Left lobe of liver (tissue), 2 donors: ENCODE measurements around the gene CYP24A1. TPM values are rescaled to one million over a fixed set of nuclear protein-coding genes. Genes with fewer than 3 reads are reported as not detected.

Experiments
- ATAC-seq: fragments of 200-7000 bp; cut with Tn5 transposase; one replicate; pipeline ENCODE4 v1.9.1; 2020; ENCODE audit warnings: mild to moderate bottlenecking, moderate library complexity
- DNase-seq: peaks from one replicate; pipeline ENCODE4 v3.0.0-alpha.2; 2020; ENCODE audit warnings: low spot score
- total RNA-seq: library from RNA; stranded (reverse); gene quantifications from one replicate; pipeline ENCODE4 v1.2.1, GENCODE V29; 2021
- donor health status: DM: no; HTN: no; CAD: no; lungs with moderate emphysema.
- donor health status: DM: no; HTN: yes; CAD: no.

The CYP24A1 gene
- total RNA-seq, 1 donor from 2014 or later = not detected

DNA sequence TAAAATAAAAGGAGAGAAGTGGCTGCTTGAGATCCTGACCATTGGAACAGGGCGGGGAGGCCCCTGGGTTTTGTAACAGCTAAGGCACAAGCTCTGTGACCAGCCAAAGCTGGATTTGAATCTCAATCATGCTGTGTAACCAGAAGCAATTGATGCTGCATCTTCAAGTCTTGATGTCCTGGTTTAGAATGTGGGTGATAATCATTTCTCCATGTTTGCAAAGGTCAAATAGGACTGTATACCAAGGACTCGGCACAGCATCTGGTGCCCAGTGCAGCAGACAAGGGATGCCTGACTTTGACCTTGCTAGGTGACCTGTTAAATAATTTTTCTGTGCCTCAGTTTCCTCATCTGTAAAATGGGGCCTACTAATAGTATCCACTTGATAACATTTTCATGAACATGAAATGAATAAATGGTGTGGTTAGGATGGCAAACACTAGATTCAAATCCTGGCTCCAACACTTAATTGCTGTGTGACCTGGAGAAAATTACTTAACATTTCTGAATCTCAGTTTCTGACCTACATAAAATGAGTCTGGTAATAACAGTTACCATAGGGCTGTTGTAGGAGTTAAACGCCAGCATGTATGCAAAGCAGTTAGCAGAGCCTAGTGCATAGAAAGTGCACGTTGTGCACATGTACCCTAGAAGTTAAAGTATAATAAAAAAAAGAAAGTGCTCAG lies 57.1 kb downstream of the CYP24A1 start:
- ATAC-seq (no peak), DNase-seq (no peak)

- DNase-seq (no peak), ATAC-seq (peak; percentile 16)
These were observed 58.5 kb downstream of the CYP24A1 start for GRCh38 chr20:54115172-54115854.

DNA sequence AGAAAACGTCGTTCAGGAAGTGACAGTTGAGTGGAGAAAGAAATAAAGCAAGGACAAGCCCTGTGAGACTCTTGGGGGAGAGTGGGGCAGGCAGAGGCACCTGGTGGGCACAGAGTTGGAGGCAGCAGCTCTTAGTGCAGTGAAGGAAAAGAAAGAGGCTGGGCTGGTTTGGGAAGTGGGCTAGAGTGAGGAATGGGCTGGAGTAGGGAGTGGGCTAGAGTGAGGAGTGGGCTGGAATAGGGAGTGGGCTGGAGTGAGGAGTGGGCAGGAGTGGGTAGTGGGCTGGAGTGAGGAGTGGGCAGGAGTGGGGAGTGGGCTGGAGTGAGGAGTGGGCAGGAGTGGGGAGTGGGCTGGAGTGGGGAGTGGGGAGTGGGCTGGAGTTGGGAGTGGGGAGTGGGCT lies 59.7 kb downstream of the CYP24A1 start:
- no peak for ATAC-seq
- no peak for DNase-seq

GRCh38 chr20:54113566-54113965 lies 60.2 kb downstream of the CYP24A1 start:
- no peak for ATAC-seq
- DNase-seq = no peak

- peak; percentile 93 for DNase-seq
- ATAC-seq = peak; percentile 53
These were observed 61.4 kb downstream of the CYP24A1 start for GRCh38 chr20:54112221-54112884.

- DNase-seq (no peak), ATAC-seq (no peak)
These were observed 62.3 kb downstream of the CYP24A1 start for GRCh38 chr20:54111460-54111859.

DNA sequence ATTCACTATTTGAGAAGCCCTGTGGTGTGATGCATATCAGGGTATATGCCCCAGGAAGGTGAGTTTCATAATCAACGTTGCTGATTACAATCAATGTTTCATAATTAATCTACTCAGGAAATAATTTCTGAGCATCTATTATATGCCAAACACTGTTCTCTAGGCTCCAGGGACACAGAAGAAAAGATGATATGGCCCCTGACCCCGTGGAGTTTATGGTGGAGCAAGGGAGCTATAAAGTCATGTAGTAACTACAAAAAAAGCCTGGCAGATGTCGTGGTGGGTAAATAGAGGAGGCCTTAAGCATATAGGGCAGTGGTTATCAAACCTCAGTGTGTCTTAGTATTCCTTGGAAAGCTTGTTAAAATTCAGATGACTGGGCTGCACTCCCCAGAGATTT lies 63.3 kb downstream of the CYP24A1 start:
- DNase-seq = no peak
- no peak for ATAC-seq

- DNase-seq = no peak
- no peak for ATAC-seq
These were observed 63.7 kb downstream of the CYP24A1 start for GRCh38 chr20:54110041-54110440.

DNA sequence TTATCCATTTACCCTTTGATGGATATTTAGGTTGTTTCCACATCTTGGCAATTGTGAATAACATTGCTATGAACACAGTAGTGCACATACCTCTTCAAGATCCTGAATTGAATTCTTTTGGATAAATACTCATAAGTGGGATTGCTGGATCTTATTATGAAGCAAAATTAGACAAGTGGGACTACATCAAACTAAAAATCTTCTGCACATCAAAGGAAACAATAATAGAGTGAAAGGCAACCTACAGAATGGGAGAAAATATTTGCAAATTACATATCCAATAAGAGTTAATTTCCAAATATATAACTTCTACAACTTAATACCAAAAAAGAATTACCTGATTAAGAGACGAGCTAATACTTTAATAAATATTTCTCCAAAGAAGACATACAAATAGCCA lies 65.0 kb downstream of the CYP24A1 start:
- DNase-seq (no peak), ATAC-seq (no peak)

DNA sequence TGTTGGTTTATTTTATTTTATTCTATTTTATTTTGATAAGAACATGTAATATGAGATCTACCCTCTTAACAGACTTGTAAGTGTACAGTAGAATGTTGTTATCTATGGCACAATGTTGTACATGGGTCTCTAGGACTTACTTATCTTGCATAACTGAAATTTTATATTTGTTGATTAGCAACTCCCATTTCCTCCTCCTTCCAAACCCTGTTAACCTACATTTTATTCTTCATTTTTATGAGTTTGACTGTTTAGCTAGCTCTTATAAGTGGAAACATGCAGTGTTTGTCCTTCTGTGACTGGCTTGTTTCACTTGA lies 65.5 kb downstream of the CYP24A1 start:
- no peak for DNase-seq
- ATAC-seq = no peak

DNA sequence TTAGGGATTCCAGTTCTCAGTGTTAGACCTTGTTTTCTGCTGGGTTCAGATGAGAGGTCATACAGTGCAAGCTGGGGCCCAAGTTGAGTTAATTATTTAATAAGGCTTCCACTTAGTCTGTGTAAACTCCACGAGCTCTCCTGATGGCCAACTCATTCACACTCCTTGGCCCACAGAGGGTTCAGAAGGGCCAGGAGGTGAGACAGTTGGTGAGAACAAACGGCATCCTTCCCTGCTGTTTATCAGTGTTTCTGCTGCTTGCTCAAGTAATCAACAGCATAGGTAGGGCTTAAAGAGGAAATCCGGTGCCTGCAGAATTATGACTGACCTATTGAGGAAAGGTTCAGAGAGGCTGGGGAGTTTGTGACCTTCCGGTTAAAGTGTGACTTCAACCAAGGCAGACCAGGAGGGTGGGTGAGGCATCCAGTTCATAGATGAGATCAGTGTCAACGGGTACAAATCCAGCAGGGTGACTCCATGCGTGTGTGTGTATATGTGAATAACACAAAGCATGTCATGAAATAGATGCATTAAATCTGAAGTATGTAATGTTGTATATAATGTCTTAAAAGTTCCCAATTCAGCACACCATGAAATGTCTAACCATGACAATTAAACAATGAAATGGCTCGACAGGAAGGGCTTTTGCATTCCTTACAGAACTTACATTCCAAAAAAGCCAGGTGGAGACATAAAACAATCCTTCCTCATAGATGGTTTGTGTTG lies 66.0 kb downstream of the CYP24A1 start:
- DNase-seq (peak; percentile 71), ATAC-seq (peak; percentile 60)

DNA sequence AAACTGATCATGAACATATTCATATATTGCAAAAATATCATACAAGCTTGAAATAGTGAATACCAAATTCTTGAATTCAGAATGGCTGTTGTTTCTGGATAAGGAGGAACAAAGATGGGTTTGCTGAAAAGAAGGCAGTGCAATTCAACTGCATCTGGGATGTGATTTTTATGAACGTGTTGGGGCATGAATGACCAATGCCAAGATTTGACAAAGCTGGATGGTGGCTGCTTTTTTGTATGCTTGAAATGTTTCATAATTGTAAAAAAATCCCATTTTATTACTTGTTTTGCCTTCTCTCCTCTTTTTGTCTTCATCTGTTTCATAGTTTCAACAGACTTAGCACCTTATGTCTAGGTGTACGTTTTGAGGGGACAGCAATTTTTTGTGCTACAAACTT lies 66.6 kb downstream of the CYP24A1 start:
- DNase-seq (no peak), ATAC-seq (no peak)

GRCh38 chr20:54106162-54106561 lies 67.6 kb downstream of the CYP24A1 start:
- no peak for ATAC-seq

DNA sequence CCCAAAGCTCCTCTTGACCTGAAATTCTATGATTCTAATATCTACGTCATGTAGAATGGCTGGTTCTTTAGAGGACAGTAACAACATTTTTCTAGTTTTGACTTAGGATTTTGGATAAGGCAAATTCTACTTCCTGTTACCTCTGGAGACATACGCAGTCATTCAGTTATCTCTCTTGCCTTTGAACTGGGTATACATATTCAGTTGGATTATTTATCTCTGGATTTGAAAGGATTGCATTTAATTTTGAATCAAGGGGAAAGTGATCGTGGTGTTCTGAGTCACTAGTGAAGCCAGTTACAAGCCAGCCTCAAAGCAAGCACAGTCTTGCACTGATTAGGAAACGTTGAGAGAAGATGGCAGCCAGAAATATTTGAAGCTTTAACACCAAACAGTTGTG lies 68.1 kb downstream of the CYP24A1 start:
- ATAC-seq = no peak
- DNase-seq = no peak

More at GRCh38 chr20:54106162-54106561, 67.6 kb downstream of the CYP24A1 start:
- DNase-seq = no peak

DNA sequence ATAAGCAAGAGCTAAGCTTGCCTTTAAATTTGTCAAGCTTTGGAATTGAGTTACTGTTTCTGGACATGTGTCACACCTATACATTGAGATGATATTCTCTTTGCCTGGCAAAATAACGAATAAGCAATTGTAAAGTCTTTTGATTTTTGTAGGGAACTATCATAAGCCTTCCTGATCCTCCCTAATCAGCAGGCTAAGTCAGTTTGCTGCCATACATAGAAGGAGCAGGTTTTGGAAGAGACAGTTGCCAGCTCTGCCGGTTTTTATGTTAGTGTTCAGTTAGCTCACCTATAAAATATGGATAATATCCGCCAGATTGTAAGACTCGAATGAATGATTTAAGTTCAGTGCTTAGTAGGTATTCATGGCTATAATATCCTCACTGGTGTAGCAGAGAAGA lies 69.0 kb downstream of the CYP24A1 start:
- DNase-seq (no peak), ATAC-seq (no peak)

- peak; percentile 77 for ATAC-seq
- DNase-seq = peak; percentile 92
These were observed 69.8 kb downstream of the CYP24A1 start for GRCh38 chr20:54103762-54104600.

Other genes with a start within 250 kb of the CYP24A1 start
- 0.08 TPM for gene BCAS1, start 103.4 kb downstream of the CYP24A1 start, total RNA-seq
- gene PFDN4, start 34.1 kb upstream of the CYP24A1 start, total RNA-seq = 4.3 TPM